GM20000 (cell line): ENCODE results near the gene RENBP.

Experiments used
- DNase-seq: peaks from one replicate; pipeline ENCODE4 v3.0.0; 2012; ENCODE audit warnings: low spot score
- CTCF ChIP-seq: IDR thresholded peaks from 2 replicates; pipeline ENCODE4 v1.5.1; 2012; ENCODE audit warnings: mild to moderate bottlenecking, control low read depth; ENCODE audit errors: extremely low read depth, missing control alignments

Gene RENBP

GRCh38 chrX:153958605-153959004 is 14.2 kb upstream of the RENBP start:
- TF ChIP-seq CTCF, result no peak
- DNase-seq, result no peak

GRCh38 chrX:153957224-153957623 is 12.8 kb upstream of the RENBP start:
- no peak for DNase-seq
- TF ChIP-seq CTCF, result no peak

- no peak for DNase-seq
- TF ChIP-seq CTCF, result no peak
Measured at GRCh38 chrX:153956044-153956907, 11.8 kb upstream of the RENBP start.

- no peak for TF ChIP-seq CTCF
- no peak for DNase-seq
Measured at GRCh38 chrX:153955228-153955732, 10.8 kb upstream of the RENBP start.

GRCh38 chrX:153954558-153955227 is 10.2 kb upstream of the RENBP start:
- no peak for TF ChIP-seq CTCF
- DNase-seq, result no peak

- DNase-seq, result no peak
- no peak for TF ChIP-seq CTCF
Measured at GRCh38 chrX:153953892-153954557, 9.6 kb upstream of the RENBP start.
